CD4-positive, alpha-beta T cell treated with Interleukin-6 at 100 ng/mL for 8 hours (primary cell): ENCODE data around the gene TSHZ3.

Experiments used
- DNase-seq: peaks from one replicate; pipeline ENCODE4 v3.0.0-alpha.2; 2020; ENCODE audit warnings: mixed read lengths, low spot score

The TSHZ3 gene, protein sequence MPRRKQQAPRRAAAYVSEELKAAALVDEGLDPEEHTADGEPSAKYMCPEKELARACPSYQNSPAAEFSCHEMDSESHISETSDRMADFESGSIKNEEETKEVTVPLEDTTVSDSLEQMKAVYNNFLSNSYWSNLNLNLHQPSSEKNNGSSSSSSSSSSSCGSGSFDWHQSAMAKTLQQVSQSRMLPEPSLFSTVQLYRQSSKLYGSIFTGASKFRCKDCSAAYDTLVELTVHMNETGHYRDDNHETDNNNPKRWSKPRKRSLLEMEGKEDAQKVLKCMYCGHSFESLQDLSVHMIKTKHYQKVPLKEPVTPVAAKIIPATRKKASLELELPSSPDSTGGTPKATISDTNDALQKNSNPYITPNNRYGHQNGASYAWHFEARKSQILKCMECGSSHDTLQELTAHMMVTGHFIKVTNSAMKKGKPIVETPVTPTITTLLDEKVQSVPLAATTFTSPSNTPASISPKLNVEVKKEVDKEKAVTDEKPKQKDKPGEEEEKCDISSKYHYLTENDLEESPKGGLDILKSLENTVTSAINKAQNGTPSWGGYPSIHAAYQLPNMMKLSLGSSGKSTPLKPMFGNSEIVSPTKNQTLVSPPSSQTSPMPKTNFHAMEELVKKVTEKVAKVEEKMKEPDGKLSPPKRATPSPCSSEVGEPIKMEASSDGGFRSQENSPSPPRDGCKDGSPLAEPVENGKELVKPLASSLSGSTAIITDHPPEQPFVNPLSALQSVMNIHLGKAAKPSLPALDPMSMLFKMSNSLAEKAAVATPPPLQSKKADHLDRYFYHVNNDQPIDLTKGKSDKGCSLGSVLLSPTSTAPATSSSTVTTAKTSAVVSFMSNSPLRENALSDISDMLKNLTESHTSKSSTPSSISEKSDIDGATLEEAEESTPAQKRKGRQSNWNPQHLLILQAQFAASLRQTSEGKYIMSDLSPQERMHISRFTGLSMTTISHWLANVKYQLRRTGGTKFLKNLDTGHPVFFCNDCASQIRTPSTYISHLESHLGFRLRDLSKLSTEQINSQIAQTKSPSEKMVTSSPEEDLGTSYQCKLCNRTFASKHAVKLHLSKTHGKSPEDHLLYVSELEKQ

DNA sequence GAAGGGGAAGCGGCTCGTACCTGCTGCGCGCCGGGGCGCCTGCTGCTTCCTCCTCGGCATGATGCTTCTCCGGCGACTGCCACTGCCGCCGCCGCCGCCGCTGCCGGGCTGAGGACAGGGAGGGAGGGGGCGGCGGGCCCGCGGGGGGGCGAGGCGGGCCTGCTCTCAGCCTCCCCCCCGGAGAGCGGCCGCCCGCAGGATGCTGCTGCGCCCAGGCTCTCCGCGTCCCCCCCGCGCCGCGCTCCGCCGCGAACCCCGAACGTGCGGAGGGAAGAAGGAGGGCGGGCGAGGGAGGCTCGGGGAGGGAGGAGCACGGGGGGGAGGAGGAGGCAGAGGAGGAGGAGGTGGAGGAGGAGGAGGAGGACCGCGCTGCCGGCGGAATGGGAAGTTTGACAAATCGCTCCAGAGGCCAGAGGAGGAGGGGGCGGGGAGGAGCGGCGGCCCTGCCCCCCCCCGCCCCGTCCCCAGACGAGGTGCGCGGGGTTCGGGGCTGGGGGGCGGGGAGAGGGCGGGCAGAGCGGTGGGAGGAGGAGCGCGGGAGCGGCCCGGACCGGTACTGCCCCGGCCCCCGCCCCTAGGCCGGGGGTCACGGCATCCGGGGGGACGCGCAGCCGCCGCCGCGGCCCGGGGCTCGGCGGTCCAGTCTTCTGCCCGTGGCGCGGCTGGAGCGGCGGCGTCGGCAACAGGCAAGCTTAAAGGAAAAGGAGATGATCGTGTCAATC is at the start of gene TSHZ3:
Gene TSHZ3, minus strand, starts transcription at position 277 of the 722 bp plus-strand sequence. Its CDS starts 217 bp downstream, at position 60.
- DNase-seq, result peak; percentile 39

DNA sequence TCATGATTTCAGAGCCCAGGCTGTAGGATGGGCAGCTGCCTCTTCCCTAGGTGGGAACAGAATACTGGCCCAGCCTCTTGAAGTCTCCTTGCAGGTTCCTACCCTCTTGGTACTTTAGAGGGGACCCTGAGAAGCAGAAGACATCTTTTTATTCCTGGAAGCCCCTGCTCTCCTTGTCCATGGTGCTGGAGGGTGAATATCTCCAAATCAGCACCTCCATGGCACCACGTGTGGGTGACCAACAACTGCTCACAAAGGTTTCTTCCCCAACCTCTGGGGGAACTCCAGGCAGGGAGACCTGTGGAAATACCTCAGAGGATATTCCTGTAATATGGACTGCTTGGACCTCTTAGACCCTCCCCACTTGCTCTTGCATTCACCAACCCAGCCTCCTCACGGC is 48.1 kb upstream of the TSHZ3 start:
- DNase-seq, result no peak

GRCh38 chr19:31392464-31392863 is 43.2 kb upstream of the TSHZ3 start:
- no peak for DNase-seq

DNA sequence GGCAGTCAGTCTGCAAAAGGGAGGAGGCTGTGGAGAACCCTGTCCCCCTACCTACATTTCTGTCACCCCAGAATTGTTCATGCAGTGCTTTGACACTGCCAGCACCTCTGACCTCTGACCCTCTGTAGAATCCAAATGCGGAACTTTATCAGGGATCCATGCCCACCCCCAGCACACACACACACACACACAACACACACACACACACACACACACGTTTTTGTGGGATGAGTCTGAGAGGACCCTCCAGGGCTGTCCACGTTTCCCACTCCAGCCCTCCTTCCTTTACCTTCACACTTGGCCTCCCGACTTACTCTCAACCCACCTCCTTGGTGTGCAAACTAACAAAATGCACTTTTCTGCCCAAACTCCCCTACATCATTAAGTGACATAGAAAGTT is 42.3 kb upstream of the TSHZ3 start:
- DNase-seq, result no peak

GRCh38 chr19:31390711-31391110 is 41.5 kb upstream of the TSHZ3 start:
- DNase-seq, result no peak

DNA sequence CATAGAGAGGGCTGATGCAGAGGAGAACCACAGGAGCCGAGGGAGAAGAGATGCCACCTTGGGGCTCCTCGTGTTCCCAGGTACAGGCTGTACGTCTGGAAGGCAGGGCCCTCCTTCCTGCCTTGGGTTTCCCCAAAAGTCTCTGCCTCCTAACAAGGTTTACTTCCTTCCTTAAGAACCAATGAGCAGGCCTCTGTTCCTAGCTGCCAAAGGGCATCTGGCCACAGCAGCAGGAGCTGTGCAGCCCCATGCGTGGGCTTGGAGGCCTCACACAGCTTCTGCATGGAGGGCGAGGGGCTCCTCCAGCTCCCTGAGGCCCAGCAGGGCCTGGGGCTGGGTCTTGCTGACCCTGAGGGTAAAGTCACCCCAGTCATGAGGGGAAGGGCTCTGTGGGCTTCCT is 40.6 kb upstream of the TSHZ3 start:
- no peak for DNase-seq

- no peak for DNase-seq
Measured at GRCh38 chr19:31387717-31388301, 38.6 kb upstream of the TSHZ3 start.

GRCh38 chr19:31386806-31387205 is 37.6 kb upstream of the TSHZ3 start:
- DNase-seq, result no peak

GRCh38 chr19:31385744-31386143 is 36.5 kb upstream of the TSHZ3 start:
- DNase-seq, result no peak

DNA sequence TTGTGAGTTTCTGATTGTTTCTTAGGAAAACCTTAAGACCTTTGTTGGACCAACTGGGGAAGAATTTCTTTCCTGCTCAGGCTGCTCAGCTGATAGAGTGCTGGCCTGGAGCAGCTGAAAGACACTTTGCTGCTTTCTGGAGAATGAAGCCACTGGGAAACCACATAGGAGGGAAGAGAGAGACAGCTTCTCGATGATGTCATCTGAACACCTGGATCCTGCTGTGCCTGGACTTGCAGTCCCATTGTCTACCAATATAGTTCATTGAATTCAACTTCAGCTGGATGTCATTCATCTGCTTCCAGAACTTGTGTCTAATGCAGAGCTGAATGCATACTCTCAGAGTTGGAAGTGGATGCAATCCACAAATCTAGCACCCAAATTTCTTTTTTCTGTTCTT is 34.3 kb upstream of the TSHZ3 start:
- no peak for DNase-seq

GRCh38 chr19:31380854-31381253 is 31.6 kb upstream of the TSHZ3 start:
- DNase-seq, result no peak

DNA sequence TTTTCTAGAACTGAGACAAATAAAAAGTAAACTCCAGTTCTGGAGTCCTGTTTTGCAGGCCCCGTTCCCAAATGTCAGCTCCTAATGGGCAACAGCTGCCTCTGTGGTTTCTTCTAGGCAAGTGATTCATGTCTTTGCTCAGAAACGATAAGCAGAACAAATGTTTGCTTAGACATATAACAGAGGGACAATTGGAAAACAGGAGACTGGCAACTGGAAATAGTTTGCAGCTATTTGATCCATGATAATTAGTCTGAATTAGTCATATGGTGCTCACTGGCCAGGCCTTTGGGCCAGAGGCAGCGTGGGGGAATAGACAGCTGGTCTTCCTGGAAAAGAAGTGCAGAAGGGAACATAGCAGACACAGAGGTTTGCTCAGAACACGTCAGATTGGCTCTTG is 29.2 kb upstream of the TSHZ3 start:
- no peak for DNase-seq

DNA sequence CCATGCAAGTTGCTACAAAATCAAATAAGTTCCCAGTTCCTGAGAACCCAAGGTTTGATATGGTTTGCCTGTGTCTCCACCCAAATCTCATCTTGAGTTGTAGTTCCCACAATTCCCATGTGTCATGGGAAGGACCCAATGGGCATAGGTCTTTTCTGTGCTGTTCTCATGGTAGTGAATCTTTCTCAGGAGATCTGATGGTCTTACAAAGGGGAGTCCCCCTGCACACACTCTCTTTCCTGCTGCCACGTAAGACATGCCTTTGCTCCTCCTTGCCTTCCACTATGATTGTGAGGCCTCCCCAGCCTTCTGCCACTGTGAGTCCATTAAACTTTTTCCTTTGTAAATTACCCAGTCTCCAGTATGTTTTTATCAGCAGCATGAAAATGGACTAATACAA is 28.5 kb upstream of the TSHZ3 start:
- no peak for DNase-seq

DNA sequence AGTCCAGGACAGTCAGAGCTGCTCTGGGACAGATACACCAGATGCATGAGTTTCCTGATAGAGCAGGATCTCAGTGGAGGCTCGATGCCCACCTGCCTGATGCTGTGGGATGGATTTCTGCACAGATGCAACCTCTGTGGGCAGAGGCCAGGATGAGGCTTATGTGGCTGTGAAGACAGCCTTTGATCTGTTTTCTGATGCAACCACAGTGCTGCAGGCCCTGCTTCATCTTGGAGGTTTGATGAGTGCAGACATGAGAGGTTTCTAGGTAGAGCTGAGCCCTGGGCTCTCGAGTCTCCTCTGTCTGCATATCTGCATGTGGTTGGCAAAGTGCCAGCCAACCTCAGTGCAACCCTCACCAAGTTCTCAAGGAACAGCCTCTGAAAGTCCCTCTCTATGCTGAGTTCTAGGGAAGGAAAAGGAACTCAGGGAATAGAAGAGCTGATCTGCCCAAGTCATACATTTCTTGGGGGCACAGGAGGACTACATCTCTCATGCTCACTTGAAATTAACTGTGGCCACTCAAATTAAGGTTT is 23.1 kb upstream of the TSHZ3 start:
- DNase-seq, result no peak

- no peak for DNase-seq
Measured at GRCh38 chr19:31370216-31370615, 21.0 kb upstream of the TSHZ3 start.

GRCh38 chr19:31364963-31365362 is 15.7 kb upstream of the TSHZ3 start:
- DNase-seq, result no peak

DNA sequence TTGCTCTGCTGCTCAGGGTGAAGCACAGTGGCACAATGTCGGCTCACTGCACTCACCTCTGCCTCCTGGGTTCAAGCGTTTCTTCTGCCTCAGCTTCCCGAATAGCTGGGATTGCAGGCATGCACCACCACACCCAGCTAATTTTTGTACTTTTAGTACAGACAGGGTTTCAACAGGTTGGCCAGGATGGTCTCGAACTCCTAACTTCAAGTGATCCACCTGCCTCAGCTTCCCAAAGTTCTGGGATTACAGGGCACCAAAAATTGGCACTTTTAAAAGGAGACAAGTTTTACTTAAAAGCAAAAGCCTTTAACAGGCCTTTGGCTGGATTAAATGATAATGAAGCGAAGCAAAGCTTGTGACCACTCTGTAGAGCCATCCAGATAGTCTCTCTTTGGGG is 12.5 kb upstream of the TSHZ3 start:
- DNase-seq, result no peak

GRCh38 chr19:31357315-31357673 is 8.1 kb upstream of the TSHZ3 start:
- no peak for DNase-seq

DNA sequence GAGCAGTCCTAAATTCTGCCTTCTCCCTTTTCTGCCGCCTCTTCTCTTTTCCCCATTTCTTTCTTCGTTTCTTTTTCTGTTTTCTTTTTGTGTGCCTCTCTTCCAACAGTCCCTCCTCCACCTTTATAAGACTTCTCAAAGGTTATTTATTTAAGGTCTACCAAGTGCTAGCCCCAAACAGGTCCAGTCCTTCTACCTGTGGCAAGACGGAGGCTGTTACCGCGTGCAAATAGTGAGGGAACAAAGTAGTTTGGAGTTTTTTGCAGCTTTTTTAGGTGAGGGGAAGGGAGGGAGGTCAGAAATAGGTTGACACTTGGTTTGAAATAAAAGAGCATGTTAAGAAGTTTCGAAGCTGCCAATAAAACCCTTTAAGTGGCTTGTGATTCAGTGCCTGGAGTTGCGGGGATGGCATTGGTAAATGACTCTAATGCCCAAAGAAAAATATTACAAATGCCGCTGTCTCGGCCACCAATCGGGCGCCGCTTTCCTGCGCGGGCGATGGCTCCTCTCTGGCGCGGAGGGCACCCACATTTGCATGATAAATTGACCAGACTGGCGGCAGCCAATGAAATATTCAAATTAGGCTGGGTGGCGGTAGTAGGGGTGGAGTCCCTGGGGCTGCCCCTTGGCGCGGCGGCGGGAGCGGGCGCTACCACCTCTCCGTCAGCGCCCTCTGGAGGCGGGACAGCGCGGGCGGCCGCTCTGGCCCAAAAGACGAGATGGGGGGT is 7.5 kb upstream of the TSHZ3 start:
- DNase-seq, result peak; percentile 43

DNA sequence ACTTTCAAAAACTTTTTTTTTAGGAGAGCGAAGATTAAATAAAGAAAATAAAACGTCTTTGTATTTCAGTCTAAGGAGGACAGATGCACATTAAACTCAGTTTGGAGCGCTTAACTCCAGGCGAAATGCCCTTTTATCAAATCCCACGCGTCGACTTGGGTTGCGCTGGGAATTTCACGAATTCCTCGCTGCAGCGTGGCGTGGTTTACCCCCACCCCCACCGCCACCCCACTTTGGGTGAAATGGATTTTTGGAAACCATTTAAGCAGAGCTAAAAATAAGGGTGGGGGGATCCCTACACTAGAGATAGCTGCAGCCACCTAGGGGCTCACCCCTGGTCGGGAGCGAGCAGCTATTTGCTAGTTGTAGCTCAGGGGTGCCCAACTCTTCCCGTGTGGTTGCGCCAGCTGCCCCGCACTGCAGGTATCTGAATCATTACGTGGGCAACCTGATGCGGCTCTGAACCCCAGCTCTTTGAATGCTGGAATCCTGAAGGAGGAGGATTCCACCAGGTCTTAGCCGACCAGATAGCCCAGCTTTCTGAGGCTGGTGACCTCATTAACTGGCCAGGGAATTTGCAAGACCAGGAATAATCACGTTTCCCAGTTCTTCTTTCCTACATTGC is 6.5 kb upstream of the TSHZ3 start:
- no peak for DNase-seq
